GM12892 (cell line): ENCODE results near the gene DESI1.

Experiments used
- POLR2A ChIP-seq: IDR thresholded peaks from 2 replicates; pipeline ENCODE4 v1.6.1; 2011; ENCODE audit warnings: low read depth, low read length, control low read depth
- POLR2AphosphoS5 ChIP-seq: IDR thresholded peaks from 2 replicates; pipeline ENCODE4 v1.6.1; 2011; ENCODE audit warnings: low read depth, low read length, control low read depth
- TAF1 ChIP-seq: IDR thresholded peaks from 2 replicates; pipeline ENCODE4 v1.6.1; 2011; ENCODE audit warnings: low read depth, mild to moderate bottlenecking, control low read depth, low read length, borderline replicate concordance

GRCh38 chr22:41579997-41580355 lies 40.9 kb downstream of the DESI1 start:
- no peak for TF ChIP-seq POLR2AphosphoS5
- TF ChIP-seq POLR2A: no peak
- TF ChIP-seq TAF1: no peak
